ENCODE measurements around the gene BMP2.

The BMP2 gene

GRCh38 chr20:6767126-6767535 is 355 bp upstream of the BMP2 start:
- TF ChIP-seq, protein P1, sequence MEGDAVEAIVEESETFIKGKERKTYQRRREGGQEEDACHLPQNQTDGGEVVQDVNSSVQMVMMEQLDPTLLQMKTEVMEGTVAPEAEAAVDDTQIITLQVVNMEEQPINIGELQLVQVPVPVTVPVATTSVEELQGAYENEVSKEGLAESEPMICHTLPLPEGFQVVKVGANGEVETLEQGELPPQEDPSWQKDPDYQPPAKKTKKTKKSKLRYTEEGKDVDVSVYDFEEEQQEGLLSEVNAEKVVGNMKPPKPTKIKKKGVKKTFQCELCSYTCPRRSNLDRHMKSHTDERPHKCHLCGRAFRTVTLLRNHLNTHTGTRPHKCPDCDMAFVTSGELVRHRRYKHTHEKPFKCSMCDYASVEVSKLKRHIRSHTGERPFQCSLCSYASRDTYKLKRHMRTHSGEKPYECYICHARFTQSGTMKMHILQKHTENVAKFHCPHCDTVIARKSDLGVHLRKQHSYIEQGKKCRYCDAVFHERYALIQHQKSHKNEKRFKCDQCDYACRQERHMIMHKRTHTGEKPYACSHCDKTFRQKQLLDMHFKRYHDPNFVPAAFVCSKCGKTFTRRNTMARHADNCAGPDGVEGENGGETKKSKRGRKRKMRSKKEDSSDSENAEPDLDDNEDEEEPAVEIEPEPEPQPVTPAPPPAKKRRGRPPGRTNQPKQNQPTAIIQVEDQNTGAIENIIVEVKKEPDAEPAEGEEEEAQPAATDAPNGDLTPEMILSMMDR (IDR thresholded peaks at IDR 0.05; ENCODE audit: low read depth, low read length, missing control alignments): no peak
- DNase-seq (ENCODE audit: low read depth): no peak
- H3K4me3 ChIP-seq (ENCODE audit: low read depth, low read length): peak overlapping the region; percentile 39

DNA sequence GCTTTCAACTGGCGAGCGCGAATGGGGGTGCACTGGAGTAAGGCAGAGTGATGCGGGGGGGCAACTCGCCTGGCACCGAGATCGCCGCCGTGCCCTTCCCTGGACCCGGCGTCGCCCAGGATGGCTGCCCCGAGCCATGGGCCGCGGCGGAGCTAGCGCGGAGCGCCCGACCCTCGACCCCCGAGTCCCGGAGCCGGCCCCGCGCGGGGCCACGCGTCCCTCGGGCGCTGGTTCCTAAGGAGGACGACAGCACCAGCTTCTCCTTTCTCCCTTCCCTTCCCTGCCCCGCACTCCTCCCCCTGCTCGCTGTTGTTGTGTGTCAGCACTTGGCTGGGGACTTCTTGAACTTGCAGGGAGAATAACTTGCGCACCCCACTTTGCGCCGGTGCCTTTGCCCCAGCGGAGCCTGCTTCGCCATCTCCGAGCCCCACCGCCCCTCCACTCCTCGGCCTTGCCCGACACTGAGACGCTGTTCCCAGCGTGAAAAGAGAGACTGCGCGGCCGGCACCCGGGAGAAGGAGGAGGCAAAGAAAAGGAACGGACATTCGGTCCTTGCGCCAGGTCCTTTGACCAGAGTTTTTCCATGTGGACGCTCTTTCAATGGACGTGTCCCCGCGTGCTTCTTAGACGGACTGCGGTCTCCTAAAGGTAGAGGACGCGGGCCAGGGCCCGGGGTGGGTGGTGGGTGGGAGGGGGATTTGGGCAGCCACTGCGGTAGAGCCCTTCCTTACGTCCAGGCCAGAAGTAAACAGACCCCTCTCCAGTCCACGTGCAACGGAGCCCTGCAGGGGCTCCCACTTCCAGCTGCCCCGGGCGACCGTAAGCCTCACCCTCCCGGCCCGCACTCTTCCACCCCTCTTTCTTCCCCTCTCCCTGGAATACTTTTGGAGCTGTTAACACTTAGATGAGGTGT is 998 bp downstream of the BMP2 start:
- no peak overlapping the region for H3K4me3 ChIP-seq (ENCODE audit: low read depth, low read length)
- no peak for DNase-seq (ENCODE audit: low read depth)
- TF ChIP-seq, protein P1 (IDR thresholded peaks at IDR 0.05; ENCODE audit: low read depth, low read length, missing control alignments): no peak

DNA sequence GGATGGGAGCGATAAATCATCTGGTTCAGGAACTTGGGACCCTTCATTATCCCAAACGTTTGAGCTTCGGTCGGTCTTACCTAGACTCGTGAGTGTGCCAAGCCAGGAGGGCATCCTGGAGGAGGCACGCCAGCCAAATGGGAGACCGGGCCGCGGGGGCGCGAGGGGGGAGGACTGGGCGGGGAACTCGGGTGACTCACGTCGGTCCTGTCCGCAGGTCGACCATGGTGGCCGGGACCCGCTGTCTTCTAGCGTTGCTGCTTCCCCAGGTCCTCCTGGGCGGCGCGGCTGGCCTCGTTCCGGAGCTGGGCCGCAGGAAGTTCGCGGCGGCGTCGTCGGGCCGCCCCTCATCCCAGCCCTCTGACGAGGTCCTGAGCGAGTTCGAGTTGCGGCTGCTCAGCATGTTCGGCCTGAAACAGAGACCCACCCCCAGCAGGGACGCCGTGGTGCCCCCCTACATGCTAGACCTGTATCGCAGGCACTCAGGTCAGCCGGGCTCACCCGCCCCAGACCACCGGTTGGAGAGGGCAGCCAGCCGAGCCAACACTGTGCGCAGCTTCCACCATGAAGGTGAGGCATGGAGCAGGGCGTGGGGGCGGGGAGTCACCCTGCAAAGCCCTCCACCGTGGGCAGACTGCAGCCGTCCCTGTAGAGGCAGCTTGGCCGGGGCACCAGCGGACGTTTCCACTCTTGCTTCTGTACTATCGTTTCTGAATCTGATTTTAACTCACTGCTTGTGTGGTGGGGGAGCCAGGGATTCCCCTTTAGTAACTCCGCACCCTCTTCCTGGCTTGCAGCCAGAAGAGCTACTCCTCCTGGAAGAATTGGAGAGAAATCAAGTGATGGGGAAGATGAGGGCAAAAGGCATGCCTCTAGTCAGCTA is 2.7 kb downstream of the BMP2 start:
- no peak for DNase-seq (ENCODE audit: low read depth)
- TF ChIP-seq, protein P1 (IDR thresholded peaks at IDR 0.05; ENCODE audit: low read depth, low read length, missing control alignments): no peak
- no peak overlapping the region for H3K4me3 ChIP-seq (ENCODE audit: low read depth, low read length)

DNA sequence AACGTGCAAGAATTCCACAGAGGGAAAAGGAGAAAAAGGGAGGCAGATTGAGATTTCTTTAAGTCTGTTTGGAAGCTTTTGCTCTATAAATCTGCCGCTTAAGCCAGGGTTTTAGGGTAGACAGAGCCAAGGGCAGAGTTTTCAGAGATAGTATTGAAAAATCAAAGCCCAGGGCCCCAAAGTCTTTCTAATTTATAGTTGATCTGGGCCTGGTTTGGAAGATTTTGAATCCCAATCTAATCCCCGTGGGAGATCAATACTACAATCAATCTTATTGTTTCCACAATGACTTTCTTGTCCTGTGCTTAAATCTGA is 3.3 kb downstream of the BMP2 start:
- no peak overlapping the region for H3K4me3 ChIP-seq (ENCODE audit: low read depth, low read length)
- no peak for DNase-seq (ENCODE audit: low read depth)
- TF ChIP-seq, protein P1 (IDR thresholded peaks at IDR 0.05; ENCODE audit: low read depth, low read length, missing control alignments): no peak

GRCh38 chr20:6780433-6781190 is 13.1 kb downstream of the BMP2 start:
- TF ChIP-seq, protein P1 (IDR thresholded peaks at IDR 0.05; ENCODE audit: low read depth, low read length, missing control alignments): no peak
- no peak for DNase-seq (ENCODE audit: low read depth)
- no peak overlapping the region for H3K4me3 ChIP-seq (ENCODE audit: low read depth, low read length)

GRCh38 chr20:6783752-6784151 is 16.3 kb downstream of the BMP2 start:
- no peak for DNase-seq (ENCODE audit: low read depth)
- TF ChIP-seq, protein P1 (IDR thresholded peaks at IDR 0.05; ENCODE audit: low read depth, low read length, missing control alignments): no peak
- H3K4me3 ChIP-seq (ENCODE audit: low read depth, low read length): no peak overlapping the region

Data from GM12864 (cell line).